Measurements from ENCODE around the gene GUK1. TPM values are rescaled to one million over a fixed set of nuclear protein-coding genes. Genes with fewer than 3 reads are reported as not detected.
"Not testable (repeated sequence)": the region's sequence is repeated elsewhere in the genome, so short reads cannot be mapped to it uniquely, and the experiment has no call there.

Gene GUK1
- total RNA-seq, 4 donors from 2014 or later = 206 to 232 (median 224) TPM

DNA sequence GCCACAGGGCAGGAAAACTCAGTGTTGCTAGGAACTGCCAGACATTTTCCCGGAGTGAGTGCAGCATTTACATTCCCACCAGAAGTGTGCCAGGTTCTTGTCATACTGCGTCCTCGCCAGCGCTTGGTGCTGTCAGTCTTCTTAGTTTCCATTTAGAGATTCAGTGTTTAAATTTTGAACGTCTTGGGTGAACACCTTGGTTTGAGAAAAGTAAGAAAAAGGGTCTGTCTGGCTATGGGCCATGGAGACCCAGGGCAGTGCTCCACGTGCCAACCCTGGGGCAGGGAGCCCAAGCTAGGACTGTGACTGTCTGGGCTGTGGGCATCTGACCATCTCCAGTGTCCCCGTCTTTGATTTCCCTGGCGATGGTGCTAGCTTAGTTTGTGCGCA lies 41.6 kb downstream of the GUK1 start:
- TF ChIP-seq, protein P1, sequence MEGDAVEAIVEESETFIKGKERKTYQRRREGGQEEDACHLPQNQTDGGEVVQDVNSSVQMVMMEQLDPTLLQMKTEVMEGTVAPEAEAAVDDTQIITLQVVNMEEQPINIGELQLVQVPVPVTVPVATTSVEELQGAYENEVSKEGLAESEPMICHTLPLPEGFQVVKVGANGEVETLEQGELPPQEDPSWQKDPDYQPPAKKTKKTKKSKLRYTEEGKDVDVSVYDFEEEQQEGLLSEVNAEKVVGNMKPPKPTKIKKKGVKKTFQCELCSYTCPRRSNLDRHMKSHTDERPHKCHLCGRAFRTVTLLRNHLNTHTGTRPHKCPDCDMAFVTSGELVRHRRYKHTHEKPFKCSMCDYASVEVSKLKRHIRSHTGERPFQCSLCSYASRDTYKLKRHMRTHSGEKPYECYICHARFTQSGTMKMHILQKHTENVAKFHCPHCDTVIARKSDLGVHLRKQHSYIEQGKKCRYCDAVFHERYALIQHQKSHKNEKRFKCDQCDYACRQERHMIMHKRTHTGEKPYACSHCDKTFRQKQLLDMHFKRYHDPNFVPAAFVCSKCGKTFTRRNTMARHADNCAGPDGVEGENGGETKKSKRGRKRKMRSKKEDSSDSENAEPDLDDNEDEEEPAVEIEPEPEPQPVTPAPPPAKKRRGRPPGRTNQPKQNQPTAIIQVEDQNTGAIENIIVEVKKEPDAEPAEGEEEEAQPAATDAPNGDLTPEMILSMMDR (IDR thresholded peaks at IDR 0.05) = no peak
- no peak for TF ChIP-seq POLR2A (IDR thresholded peaks at IDR 0.05)
- H3K9me3 ChIP-seq = no peaks in the 10 kb centered on the region
- peak in 1 of 3 donors; percentile 30 for DNase-seq

DNA sequence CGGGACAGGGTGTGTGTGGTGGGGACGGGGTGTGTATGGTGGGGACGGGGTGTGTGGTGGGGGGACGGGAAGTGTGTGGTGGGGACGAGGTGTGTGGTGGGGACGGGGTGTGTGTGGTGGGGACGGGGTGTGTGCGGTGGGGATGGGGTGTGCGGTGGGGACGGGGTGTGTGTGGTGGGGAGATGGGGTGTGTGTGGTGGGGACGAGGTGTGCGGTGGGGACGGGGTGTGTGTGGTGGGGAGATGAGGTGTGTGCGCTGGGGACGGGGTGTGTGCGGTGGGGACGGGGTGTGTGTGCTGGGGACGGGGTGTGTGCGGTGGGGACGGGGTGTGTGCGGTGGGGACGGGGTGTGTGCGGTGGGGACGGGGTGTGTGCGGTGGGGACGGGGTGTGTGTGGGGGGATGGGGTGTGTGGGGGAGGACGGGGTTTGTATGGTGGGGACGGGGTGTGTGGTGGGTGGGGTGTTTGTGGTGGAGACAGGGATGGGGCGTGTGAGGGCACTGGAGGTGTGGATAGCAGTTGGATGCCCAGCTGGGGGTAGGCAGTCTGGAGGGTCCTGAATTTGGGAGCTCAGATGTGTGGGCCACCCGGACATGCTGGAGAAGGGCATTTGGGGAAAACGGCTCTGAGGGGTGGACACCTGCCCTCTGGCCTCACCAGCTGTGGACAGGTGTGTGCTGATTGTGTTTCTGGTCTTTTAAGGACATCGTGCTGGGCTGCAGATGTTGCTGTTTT lies 42.4 kb downstream of the GUK1 start:
- H3K27me3 ChIP-seq = no peaks in the 10 kb centered on the region
- no peak overlapping the region for H3K4me3 ChIP-seq
- H3K27ac ChIP-seq = no peak overlapping the region
- H3K36me3 ChIP-seq = no peaks in the 10 kb centered on the region
- TF ChIP-seq, protein P1 (IDR thresholded peaks at IDR 0.05) = no peak
- TF ChIP-seq POLR2A (IDR thresholded peaks at IDR 0.05) = no peak
- no peaks in the 10 kb centered on the region for H3K4me1 ChIP-seq
- peak in 1 of 3 donors; percentile 8 for DNase-seq
- H3K9me3 ChIP-seq = no peaks in the 10 kb centered on the region

More for the DNA sequence above, 41.6 kb downstream of the GUK1 start:
- H3K27ac ChIP-seq = no peak overlapping the region
- no peaks in the 10 kb centered on the region for H3K4me1 ChIP-seq
- H3K27me3 ChIP-seq = no peaks in the 10 kb centered on the region
- no peak overlapping the region for H3K4me3 ChIP-seq
- no peaks in the 10 kb centered on the region for H3K36me3 ChIP-seq

DNA sequence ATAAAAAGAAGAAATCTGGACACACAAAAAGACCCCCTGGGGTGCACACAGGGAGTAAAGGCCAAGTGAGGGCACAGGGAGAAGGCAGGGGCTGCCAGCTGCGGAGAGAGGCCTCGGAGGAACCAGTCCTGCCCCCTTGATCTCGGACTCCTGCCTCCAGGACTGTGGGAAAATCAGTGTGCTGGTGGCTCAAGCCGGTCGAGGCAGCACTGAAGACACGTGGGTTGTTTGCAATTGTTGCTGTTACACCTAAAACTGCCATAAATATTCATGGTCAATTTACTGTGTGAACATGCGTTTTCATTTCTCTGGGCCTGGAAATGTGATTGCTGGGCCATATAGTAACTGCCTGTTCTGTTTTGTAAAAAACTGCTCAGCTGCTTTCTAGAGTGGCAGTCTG lies 44.1 kb downstream of the GUK1 start:
- TF ChIP-seq POLR2A (IDR thresholded peaks at IDR 0.05) = no peak
- TF ChIP-seq, protein P1 (IDR thresholded peaks at IDR 0.05) = no peak
- DNase-seq = peak in 1 of 3 donors; percentile 36
- Histone ChIP-seq H3K27me3 (no peaks in the 10 kb centered on the region), H3K4me3 (no peak overlapping the region), H3K27ac (no peak overlapping the region), H3K9me3 (peaks cover 0 to 4% (median 0%) of the 10 kb centered on the region in 4 donors), H3K4me1 (no peaks in the 10 kb centered on the region), H3K36me3 (no peaks in the 10 kb centered on the region)

DNA sequence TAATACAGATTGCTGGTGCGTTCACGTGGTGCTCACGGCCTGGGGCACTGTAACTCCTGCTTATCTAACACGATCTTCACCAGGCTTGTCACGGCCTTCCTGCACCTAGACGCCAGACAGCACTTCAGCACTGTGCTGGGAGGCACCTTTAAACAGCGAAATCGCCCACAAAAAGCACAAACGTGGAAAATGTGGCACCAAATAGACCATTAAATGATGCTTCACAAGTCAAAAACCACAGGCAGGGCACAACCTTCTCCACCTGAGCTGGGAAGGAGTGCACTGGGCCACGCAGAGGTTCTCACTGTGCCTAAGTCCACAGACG lies 45.5 kb downstream of the GUK1 start:
- Histone ChIP-seq H3K27ac (peak overlapping the region in 1 of 4 donors; percentile 27), H3K36me3 (no peaks in the 10 kb centered on the region), H3K4me1 (no peaks in the 10 kb centered on the region), H3K27me3 (no peaks in the 10 kb centered on the region), H3K9me3 (peaks cover 0 to 4% (median 0%) of the 10 kb centered on the region in 4 donors), H3K4me3 (no peak overlapping the region)
- peak in 1 of 3 donors; percentile 59 for DNase-seq
- TF ChIP-seq POLR2A (IDR thresholded peaks at IDR 0.05) = no peak
- TF ChIP-seq, protein P1 (IDR thresholded peaks at IDR 0.05) = no peak

DNA sequence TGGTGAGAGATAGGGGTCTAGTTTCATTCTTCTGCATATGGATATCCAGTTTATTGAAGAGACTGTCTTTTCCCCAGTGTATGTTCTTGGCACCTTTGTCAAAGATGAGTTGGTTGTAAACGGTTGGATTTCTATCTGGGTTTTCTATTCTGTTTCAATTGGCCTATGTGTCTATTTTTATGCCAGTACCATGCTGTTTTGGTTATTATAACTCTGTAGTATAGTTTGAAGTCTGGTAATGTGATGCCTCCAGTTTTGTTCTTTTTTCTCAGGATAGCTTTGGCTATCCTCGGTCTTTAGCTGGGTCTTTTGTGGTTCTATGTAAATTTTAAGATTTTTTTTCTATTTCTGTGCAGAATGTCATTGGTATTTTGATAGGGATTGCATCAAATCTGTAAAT lies 48.2 kb downstream of the GUK1 start:
- H3K36me3 ChIP-seq, H3K4me3 ChIP-seq, H3K27ac ChIP-seq, H3K4me1 ChIP-seq, H3K27me3 ChIP-seq, H3K9me3 ChIP-seq, DNase-seq: not testable (repeated sequence)

DNA sequence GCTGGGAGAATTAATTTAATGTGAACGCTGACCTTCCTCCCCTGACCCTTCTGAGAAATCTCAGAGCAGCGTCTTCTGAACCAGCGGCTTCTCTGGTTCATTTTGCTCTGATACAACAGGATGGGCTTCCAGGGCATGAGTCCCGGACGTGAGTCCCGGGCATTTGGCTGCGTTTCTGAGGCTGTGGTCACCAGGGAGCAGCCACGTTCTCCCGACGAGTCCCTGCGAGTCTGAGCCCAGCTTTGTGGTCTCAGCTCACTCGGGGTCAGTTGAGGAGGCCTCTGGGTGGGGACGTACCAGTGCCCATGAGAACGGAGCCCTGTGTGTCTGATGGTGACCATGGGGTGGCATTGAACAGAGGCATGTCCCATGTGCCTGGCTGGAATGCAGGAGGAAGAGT lies 50.1 kb downstream of the GUK1 start:
- Histone ChIP-seq H3K27ac (no peak overlapping the region), H3K4me3 (no peak overlapping the region), H3K27me3 (no peaks in the 10 kb centered on the region), H3K36me3 (no peaks in the 10 kb centered on the region), H3K9me3 (peaks cover 0 to 4% (median 0%) of the 10 kb centered on the region in 4 donors), H3K4me1 (no peaks in the 10 kb centered on the region)
- TF ChIP-seq POLR2A (IDR thresholded peaks at IDR 0.05) = no peak
- TF ChIP-seq, protein P1 (IDR thresholded peaks at IDR 0.05) = no peak
- peak in 1 of 3 donors; percentile 29 for DNase-seq

Measured in Peyer's patch (tissue), 4 donors.